Right cardiac atrium (tissue), 5 donors: ENCODE measurements around the gene XRCC3. TPM values are rescaled to one million over a fixed set of nuclear protein-coding genes. Genes with fewer than 3 reads are reported as not detected.
"Not testable (repeated sequence)": the region's sequence is repeated elsewhere in the genome, so short reads cannot be mapped to it uniquely, and the experiment has no call there.

Experiments
- ATAC-seq, 2 donors: fragments of 200-7000 bp; cut with Tn5 transposase; one replicate each; pipeline versions ENCODE4 v1.8.0 to v1.9.1; 2020; ENCODE audit warnings: moderate library complexity in 2 of 2, mild to moderate bottlenecking in 1 of 2
- DNase-seq, 3 donors: peaks; one replicate each; pipeline ENCODE4 v3.0.0-alpha.2; 2020
- H3K27ac ChIP-seq: one replicate; pipeline ENCODE4 v1.5.1; 2013; ENCODE audit warnings: mild to moderate bottlenecking, low read length, control low read depth, moderate library complexity
- H3K27me3 ChIP-seq: one replicate; pipeline ENCODE4 v1.6.1; 2013; ENCODE audit not compliant: control insufficient read depth, insufficient read depth
- H3K4me1 ChIP-seq: one replicate; pipeline ENCODE4 v1.6.1; 2013; ENCODE audit warnings: low read length; ENCODE audit not compliant: control insufficient read depth, insufficient read depth
- H3K4me3 ChIP-seq: one replicate; pipeline ENCODE4 v1.5.1; 2013; ENCODE audit warnings: low read length, control low read depth
- H3K9me3 ChIP-seq: one replicate; pipeline ENCODE4 v1.6.1; 2013; ENCODE audit warnings: low read length; ENCODE audit not compliant: control insufficient read depth
- WGBS: extraction: QIAGEN DNeasy Blood & Tissue Kit; methylation state at CpG from one replicate; pipeline ENCODE4 v1.1.7; 2013; 5-methylcytosine and 5-hydroxymethylcytosine counted together
- intact Hi-C, 4 donors: fragments of 100-400 bp; cut with DNase I; formaldehyde crosslinking; loops; one replicate each; pipeline versions ENCODE4 v1.11.0 to v1.14.0; 2022 to 2023
- polyA plus RNA-seq: library from polyadenylated mRNA; stranded (reverse); fragments of 200-250 nt; gene quantifications from one replicate; pipeline ENCODE4 v1.2.3, GENCODE V29; 2013
- total RNA-seq, 4 donors: library from RNA; stranded (reverse); fragmentation: NEBNext Ultra II Directional; extraction: Animal tissue kit (Norgen Biotek cat#: 25700); gene quantifications; one replicate each; pipeline ENCODE4 v1.2.1, GENCODE V29; 2021
- donor health status: healthy with polysubstance abuse.
- donor health status: DM: no; HTN: yes; CAD: no.
- donor health status: DM: no; HTN: no; CAD: no.
- donor health status: DM: no; HTN: yes; CAD: no; lungs with severe emphysema.
- donor health status: DM: yes; HTN: yes; CAD: no.

Gene XRCC3
- total and polyA plus RNA-seq, 5 donors, result 2.1 to 5.6 (median 2.3) TPM

GRCh38 chr14:103657471-103657870, 57.8 kb downstream of the XRCC3 start:
- no peaks in the 10 kb centered on the region for H3K27me3 ChIP-seq
- H3K9me3 ChIP-seq, result no peaks in the 10 kb centered on the region
- 69% methylated on average over 13 of the region's 13 CpGs for WGBS
- DNase-seq (peak in 1 of 3 donors; percentile 28), ATAC-seq (peak; percentile 25 to 52)
- intact Hi-C loops, result no loop called here
- H3K27ac ChIP-seq, result no peak overlapping the region
- H3K4me1 ChIP-seq, result peaks cover 6% of the 10 kb centered on the region
- no peak overlapping the region for H3K4me3 ChIP-seq

- ATAC-seq (no peak), DNase-seq (no peak)
- Histone ChIP-seq H3K4me1 (peaks cover 6% of the 10 kb centered on the region), H3K4me3 (no peak overlapping the region), H3K9me3 (no peaks in the 10 kb centered on the region), H3K27ac (no peak overlapping the region), H3K27me3 (no peaks in the 10 kb centered on the region)
- intact Hi-C loops, result no loop called here
- WGBS, result 84% methylated on average over 1 of the region's 1 CpG
These were observed 58.5 kb downstream of the XRCC3 start for GRCh38 chr14:103656756-103657133.

DNA sequence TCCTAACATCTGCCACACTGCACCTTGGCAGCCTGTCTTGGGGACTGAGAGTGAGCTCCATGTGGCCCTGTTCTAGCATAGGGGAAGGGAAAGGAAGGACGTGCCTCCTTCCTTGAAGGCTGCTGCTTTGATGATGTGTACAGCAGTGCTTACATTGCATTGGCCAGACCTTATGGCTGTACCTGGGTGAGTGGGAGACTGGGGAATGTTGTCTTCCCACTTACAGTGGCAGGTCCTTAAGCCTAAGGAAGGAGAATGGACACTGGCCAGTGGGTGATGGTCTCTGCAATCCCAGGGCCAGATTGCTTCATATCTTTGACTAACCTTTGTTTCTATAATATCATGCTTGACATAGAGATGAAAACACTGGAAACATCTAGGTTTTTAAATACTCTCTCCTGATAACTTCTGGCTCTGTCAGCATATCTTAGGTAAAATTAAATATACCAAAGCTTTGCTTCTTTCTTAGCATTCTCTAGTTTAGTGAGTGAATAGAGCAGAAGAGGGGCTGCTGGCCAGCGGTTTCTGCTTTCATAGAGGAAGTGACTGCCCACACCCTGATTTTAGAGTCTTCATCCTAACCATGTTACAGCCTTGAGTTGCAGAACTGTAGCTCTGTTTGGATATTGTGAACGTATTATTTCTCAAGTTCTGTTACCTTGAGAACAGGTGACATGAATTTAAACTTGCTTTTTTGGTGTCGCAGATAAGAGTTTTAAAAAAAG, 59.1 kb downstream of the XRCC3 start:
- WGBS, result 69% methylated on average over 4 of the region's 4 CpGs
- ATAC-seq (no peak), DNase-seq (no peak)
- Histone ChIP-seq H3K27ac (no peak overlapping the region), H3K9me3 (no peaks in the 10 kb centered on the region), H3K4me3 (no peak overlapping the region), H3K27me3 (no peaks in the 10 kb centered on the region), H3K4me1 (peaks cover 10% of the 10 kb centered on the region)
- intact Hi-C loops, result no loop called here

GRCh38 chr14:103654619-103655018, 60.6 kb downstream of the XRCC3 start:
- H3K4me3 ChIP-seq, result no peak overlapping the region
- no peaks in the 10 kb centered on the region for H3K27me3 ChIP-seq
- ATAC-seq (no peak), DNase-seq (no peak)
- 75% methylated on average over 6 of the region's 6 CpGs for WGBS
- peaks cover 10% of the 10 kb centered on the region for H3K4me1 ChIP-seq
- no peak overlapping the region for H3K27ac ChIP-seq
- no peaks in the 10 kb centered on the region for H3K9me3 ChIP-seq
- intact Hi-C loops, result no loop called here

GRCh38 chr14:103653805-103654204, 61.4 kb downstream of the XRCC3 start:
- H3K4me1 ChIP-seq, result peaks cover 10% of the 10 kb centered on the region
- no peaks in the 10 kb centered on the region for H3K27me3 ChIP-seq
- H3K27ac ChIP-seq, result peak overlapping the region; percentile 67
- intact Hi-C loops, result no loop called here
- 45% methylated on average over 4 of the region's 4 CpGs for WGBS
- ATAC-seq (peak; percentile 36 to 41), DNase-seq (no peak)
- no peaks in the 10 kb centered on the region for H3K9me3 ChIP-seq
- H3K4me3 ChIP-seq, result no peak overlapping the region

- H3K4me1 ChIP-seq, intact Hi-C loops, H3K27me3 ChIP-seq, H3K4me3 ChIP-seq, H3K9me3 ChIP-seq, DNase-seq: not testable (repeated sequence)
- WGBS, result 34% methylated on average over 10 of the region's 10 CpGs
- ATAC-seq, result peak; percentile 18 to 30
- H3K27ac ChIP-seq, result peak overlapping the region; percentile 67
These were observed 61.9 kb downstream of the XRCC3 start for GRCh38 chr14:103653336-103653735.

DNA sequence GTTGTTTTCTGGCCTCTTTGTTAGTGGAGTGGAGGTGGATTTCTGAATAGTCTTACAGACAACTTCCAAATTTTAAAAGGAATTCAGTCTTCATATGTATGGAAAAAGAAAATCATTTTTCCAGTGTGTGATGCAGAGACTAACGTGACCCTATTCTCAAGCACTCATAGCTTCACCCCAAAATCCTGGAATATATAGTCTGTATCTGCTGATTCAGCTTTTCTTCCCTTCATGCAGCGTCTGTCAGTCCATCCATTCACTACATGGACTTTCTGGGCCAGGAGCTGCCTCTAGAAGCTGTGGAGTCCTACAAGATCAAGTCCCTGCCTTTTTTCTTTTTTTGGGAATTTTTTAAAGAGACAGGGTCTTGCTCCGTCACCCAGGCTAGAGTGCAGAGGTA, 62.4 kb downstream of the XRCC3 start:
- no peaks in the 10 kb centered on the region for H3K27me3 ChIP-seq
- no peak overlapping the region for H3K27ac ChIP-seq
- no peak overlapping the region for H3K4me3 ChIP-seq
- ATAC-seq (no peak), DNase-seq (no peak)
- intact Hi-C loops, result no loop called here
- H3K9me3 ChIP-seq, result no peaks in the 10 kb centered on the region
- WGBS, result 65% methylated on average over 3 of the region's 3 CpGs
- peaks cover 8% of the 10 kb centered on the region for H3K4me1 ChIP-seq

DNA sequence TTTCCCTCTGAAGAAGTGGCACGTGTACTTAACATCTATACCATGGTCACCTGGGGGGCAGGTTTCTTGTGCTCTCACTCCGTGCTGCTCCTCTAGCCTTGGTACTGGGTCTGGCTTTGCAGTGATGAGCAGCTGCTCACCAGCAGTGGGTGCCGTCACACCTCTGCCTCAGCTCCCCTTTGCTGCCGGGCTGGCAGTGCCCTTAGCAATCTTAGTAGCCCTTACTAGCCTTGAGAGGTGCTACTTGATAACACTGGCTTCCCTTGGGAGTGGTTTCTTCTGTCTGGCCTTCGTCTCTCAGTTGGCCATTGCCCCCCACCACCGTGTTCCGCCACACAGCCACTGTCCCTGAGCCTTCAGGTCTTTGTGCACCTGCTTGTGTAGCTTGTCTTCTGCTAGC, 63.7 kb downstream of the XRCC3 start:
- whole genome bisulfite sequencing, result 69% methylated on average over 7 of the region's 7 CpGs
- no peak for ATAC-seq

DNA sequence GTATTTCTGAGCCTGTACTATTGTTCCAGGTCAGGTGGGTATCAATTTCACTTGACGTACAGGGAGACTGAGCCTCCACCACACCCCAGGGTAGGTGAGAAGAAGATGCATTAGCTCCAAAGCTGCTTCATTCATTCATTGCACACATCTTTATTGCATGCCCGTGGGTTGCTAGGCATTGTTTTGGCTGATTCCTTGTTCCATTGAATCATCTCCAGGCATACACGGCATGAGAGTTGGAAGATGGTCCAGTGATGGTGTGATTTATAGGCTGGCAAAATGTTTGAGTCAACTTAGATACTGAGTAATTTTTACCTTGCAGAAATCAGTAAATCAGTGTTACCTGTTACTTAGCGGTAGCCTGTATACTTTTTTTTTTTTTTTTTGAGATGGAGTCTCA, 65.0 kb downstream of the XRCC3 start:
- H3K9me3 ChIP-seq, result no peaks in the 10 kb centered on the region
- intact Hi-C loops, result no loop called here
- H3K4me3 ChIP-seq, result no peak overlapping the region
- ATAC-seq, result no peak
- no peak for DNase-seq
- WGBS, result 68% methylated on average over 4 of the region's 4 CpGs
- peaks cover 8% of the 10 kb centered on the region for H3K4me1 ChIP-seq
- H3K27me3 ChIP-seq, result no peaks in the 10 kb centered on the region
- no peak overlapping the region for H3K27ac ChIP-seq

More for the DNA sequence above, 63.7 kb downstream of the XRCC3 start:
- peaks cover 8% of the 10 kb centered on the region for H3K4me1 ChIP-seq
- no peaks in the 10 kb centered on the region for H3K27me3 ChIP-seq
- intact Hi-C loops, result no loop called here
- H3K27ac ChIP-seq, result no peak overlapping the region
- H3K9me3 ChIP-seq, result no peaks in the 10 kb centered on the region
- H3K4me3 ChIP-seq, result no peak overlapping the region
- no peak for DNase-seq

DNA sequence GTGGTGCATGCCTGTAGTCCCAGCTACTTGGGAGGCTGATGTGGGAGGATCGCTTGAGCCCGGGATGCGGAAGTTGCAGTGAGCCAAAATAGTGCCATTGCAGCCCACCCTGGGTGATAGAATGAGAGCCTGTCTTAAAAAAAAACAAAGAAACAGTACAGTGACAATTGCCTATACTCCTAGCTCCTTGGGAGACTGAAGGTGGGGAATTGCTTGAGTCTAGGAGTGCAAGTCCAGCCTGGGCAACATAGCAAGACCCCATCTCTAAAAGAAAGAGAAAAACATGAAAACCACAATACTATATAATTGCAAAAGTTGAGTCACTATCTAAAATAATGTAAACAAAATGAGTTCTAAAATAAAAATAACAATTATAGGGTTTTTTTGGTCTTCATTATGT, 66.2 kb downstream of the XRCC3 start:
- ATAC-seq, result no peak
- 97% methylated on average over 3 of the region's 3 CpGs for WGBS
- H3K27me3 ChIP-seq, result no peaks in the 10 kb centered on the region
- no peaks in the 10 kb centered on the region for H3K9me3 ChIP-seq
- peaks cover 8% of the 10 kb centered on the region for H3K4me1 ChIP-seq
- no peak overlapping the region for H3K27ac ChIP-seq
- intact Hi-C loops, result no loop called here
- no peak for DNase-seq
- no peak overlapping the region for H3K4me3 ChIP-seq
